ENCODE data around the gene NTM.

Gene NTM

DNA sequence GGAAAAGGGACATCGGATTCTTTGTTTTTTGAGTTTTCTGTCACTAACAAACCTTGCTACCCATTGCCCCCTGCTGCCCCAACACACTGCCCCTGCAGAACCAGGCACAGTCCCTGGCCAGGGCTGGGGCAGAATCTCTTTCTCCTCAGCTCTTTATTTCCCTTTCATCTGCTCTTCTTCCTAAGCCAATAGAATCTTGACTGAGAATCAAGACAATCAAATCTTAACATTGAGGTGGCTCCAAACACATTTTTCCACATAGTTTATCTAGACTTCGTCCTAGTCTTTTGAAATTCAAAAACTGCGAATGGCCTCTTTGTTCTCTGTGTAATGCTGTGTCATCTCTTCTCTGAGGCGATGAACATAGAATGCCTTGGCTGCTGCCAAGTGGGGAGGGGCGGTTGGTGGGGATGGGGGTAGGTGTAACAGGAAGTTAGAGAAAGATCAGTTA, 16.1 kb upstream of the NTM start:
- no peaks in the 10 kb centered on the region for H3K36me3 Mint-ChIP-seq (ENCODE audit: low read depth)
- no peaks in the 10 kb centered on the region for H3K4me1 Mint-ChIP-seq (ENCODE audit: low read depth)
- H3K4me3 Mint-ChIP-seq = no peak overlapping the region

DNA sequence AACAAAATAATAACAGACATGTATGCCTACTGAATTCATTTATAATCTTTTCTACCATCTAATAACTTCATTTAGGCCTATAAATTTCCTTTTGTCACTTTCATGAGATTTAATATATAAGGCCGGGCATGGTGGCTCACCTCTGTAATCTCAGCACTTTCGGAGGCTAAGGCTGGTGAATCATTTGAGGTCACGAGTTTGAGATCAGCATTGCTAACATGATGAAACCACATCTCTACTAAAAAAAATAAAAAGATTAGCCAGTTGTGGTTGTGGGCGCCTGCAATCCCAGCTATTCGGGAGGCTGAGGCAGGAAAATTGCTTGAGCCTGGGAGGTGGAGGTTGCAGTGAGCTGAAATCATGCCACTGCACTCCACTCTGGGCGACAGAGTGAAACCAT, 14.2 kb upstream of the NTM start:
- no peak overlapping the region for H3K4me3 Mint-ChIP-seq
- H3K4me1 Mint-ChIP-seq (ENCODE audit: low read depth) = no peaks in the 10 kb centered on the region
- peaks cover 2% of the 10 kb centered on the region for H3K9me3 Mint-ChIP-seq
- no peak overlapping the region for H3K27ac Mint-ChIP-seq
- no peaks in the 10 kb centered on the region for H3K36me3 Mint-ChIP-seq (ENCODE audit: low read depth)
- H3K27me3 Mint-ChIP-seq = peaks cover under 1% of the 10 kb centered on the region

More for the DNA sequence above, 16.1 kb upstream of the NTM start:
- no peaks in the 10 kb centered on the region for H3K27me3 Mint-ChIP-seq
- H3K27ac Mint-ChIP-seq = no peak overlapping the region
- H3K9me3 Mint-ChIP-seq = peaks cover 4% of the 10 kb centered on the region

DNA sequence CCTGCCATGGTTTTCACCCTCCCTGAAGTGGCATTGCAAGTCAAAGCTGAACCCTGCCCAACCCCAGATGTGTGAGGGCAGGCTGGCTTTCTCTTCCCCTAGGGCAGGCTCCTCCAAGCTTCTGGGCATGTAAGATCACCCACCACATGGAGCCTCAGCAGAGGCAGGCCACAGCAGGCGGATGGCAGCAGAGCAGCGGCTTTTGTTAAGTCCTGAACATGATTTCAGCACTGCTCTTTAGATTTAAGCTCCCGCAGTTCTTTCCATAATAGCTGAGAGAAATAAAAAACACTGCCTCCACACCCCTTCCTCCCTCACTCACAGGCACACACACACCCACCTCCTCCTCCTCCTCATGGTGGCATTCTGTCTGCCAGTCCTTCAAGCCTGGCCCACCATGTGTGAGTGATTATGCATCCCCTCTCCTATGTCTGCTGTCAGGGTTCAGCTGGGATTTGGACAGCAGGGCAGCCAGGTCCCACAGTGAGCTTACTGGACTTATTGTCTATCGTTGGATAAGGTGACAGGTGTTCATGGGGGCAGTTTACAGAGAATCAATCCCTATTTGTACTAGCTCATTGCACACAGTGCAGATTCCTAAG, 5.0 kb upstream of the NTM start:
- H3K4me3 Mint-ChIP-seq = no peak overlapping the region
- H3K4me1 Mint-ChIP-seq (ENCODE audit: low read depth) = no peaks in the 10 kb centered on the region
- H3K27ac Mint-ChIP-seq = no peak overlapping the region
- H3K27me3 Mint-ChIP-seq = peaks cover 12% of the 10 kb centered on the region
- no peaks in the 10 kb centered on the region for H3K9me3 Mint-ChIP-seq
- H3K36me3 Mint-ChIP-seq (ENCODE audit: low read depth) = no peaks in the 10 kb centered on the region

- no peaks in the 10 kb centered on the region for H3K4me1 Mint-ChIP-seq (ENCODE audit: low read depth)
- H3K9me3 Mint-ChIP-seq = no peaks in the 10 kb centered on the region
Observed at GRCh38 chr11:131370901-131371790, 731 bp downstream of the NTM start.

GRCh38 chr11:131371791-131372104, 1.3 kb downstream of the NTM start:
- Mint-ChIP-seq H3K9me3 (no peaks in the 10 kb centered on the region), H3K27ac (no peak overlapping the region), H3K4me3 (no peak overlapping the region), H3K27me3 (peaks cover 9% of the 10 kb centered on the region), H3K4me1 (ENCODE audit: low read depth) (no peaks in the 10 kb centered on the region), H3K36me3 (ENCODE audit: low read depth) (no peaks in the 10 kb centered on the region)

More at GRCh38 chr11:131370901-131371790, 731 bp downstream of the NTM start:
- Mint-ChIP-seq H3K4me3 (no peak overlapping the region), H3K36me3 (ENCODE audit: low read depth) (no peaks in the 10 kb centered on the region), H3K27ac (no peak overlapping the region), H3K27me3 (peaks cover 9% of the 10 kb centered on the region)

DNA sequence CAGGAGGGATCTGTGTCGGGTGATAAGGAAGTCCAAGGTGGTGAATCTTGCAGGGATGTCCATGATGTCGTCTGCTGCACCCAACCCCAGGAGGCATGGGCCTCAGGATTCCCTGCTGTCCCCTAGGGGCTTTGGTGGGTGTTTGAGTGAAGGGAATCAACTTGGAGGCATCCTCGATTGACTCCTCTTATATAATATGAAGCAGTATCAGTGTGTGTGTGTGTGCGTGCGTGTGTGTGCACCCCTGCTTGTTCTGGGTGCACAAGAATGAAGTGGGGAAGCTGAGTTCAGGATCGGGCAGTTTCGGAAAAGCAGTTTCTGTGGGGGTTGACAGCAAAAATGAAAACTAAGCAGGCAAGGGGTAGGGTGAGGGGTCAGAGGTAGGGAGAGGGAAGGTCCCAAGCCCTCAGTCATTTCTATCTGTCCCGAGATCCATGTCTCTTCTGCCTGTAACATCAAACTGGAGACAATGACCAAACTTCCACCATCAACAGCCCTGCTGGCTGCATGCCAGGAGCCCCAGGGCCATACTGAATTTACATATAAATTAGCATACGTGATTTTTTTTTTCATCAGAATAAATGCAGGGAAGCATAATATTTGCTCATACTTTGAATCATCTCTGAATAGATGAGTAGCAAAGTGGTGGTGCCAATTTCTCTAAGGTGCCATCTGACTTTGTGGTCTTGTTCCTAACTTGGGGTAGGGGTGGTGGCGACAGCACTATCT, 2.0 kb downstream of the NTM start:
- Mint-ChIP-seq H3K4me3 (no peak overlapping the region), H3K9me3 (no peaks in the 10 kb centered on the region), H3K4me1 (ENCODE audit: low read depth) (no peaks in the 10 kb centered on the region), H3K27me3 (peaks cover 9% of the 10 kb centered on the region), H3K27ac (no peak overlapping the region), H3K36me3 (ENCODE audit: low read depth) (no peaks in the 10 kb centered on the region)

GRCh38 chr11:131373095-131373725, 2.8 kb downstream of the NTM start:
- Mint-ChIP-seq H3K4me1 (ENCODE audit: low read depth) (no peaks in the 10 kb centered on the region), H3K36me3 (ENCODE audit: low read depth) (no peaks in the 10 kb centered on the region)

DNA sequence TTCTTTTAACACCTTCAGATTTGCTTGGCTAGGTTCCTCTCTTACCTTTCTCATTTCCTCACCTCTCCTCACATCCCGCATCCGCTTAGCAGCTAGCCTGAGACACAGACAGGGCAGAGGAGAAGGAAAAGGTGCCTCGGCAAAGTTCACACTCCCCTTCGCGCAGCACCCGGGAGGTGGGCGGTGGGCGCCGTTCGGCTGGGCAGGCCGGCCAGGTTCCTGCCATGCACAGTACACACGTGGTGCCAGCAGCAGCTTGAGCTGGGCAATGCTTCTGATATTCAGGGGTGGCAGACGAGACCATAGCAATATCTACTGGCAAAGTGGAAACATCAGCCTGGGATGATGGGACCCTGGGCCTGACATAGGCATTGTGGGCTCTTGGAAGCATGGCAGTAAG, 3.3 kb downstream of the NTM start:
- Mint-ChIP-seq H3K4me3 (no peak overlapping the region), H3K9me3 (no peaks in the 10 kb centered on the region), H3K27me3 (peaks cover 9% of the 10 kb centered on the region), H3K27ac (no peak overlapping the region), H3K4me1 (ENCODE audit: low read depth) (no peaks in the 10 kb centered on the region), H3K36me3 (ENCODE audit: low read depth) (no peaks in the 10 kb centered on the region)

More at GRCh38 chr11:131373095-131373725, 2.8 kb downstream of the NTM start:
- H3K4me3 Mint-ChIP-seq = no peak overlapping the region
- peaks cover 9% of the 10 kb centered on the region for H3K27me3 Mint-ChIP-seq
- no peak overlapping the region for H3K27ac Mint-ChIP-seq
- no peaks in the 10 kb centered on the region for H3K9me3 Mint-ChIP-seq

DNA sequence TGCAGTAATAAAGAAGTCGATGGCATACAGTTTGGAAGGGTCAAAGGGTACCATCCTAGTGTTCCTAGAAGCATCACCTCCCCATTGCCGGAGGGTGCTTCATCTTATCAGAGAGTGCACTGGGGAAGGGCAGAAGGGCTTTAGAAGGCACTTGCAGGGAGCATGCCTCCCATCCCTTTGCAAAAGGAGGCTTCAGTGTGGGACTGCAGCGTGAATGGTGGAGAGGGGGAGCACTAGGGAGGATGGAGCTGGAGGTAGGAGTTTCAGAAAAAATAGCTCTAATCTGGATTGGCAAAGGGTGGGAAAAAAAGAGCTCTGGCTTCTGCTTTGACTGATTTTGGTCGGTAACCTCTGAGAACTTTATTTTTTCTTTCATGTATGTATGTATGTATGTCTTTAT, 5.0 kb downstream of the NTM start:
- Mint-ChIP-seq H3K4me1 (ENCODE audit: low read depth) (no peaks in the 10 kb centered on the region), H3K27ac (no peak overlapping the region), H3K36me3 (ENCODE audit: low read depth) (no peaks in the 10 kb centered on the region), H3K4me3 (no peak overlapping the region), H3K9me3 (no peaks in the 10 kb centered on the region), H3K27me3 (peaks cover 4% of the 10 kb centered on the region)

- H3K36me3 Mint-ChIP-seq (ENCODE audit: low read depth) = no peaks in the 10 kb centered on the region
- no peaks in the 10 kb centered on the region for H3K9me3 Mint-ChIP-seq
- H3K27ac Mint-ChIP-seq = no peak overlapping the region
- H3K27me3 Mint-ChIP-seq = peaks cover 4% of the 10 kb centered on the region
- H3K4me1 Mint-ChIP-seq (ENCODE audit: low read depth) = no peaks in the 10 kb centered on the region
- no peak overlapping the region for H3K4me3 Mint-ChIP-seq
Observed at GRCh38 chr11:131375915-131376314, 5.5 kb downstream of the NTM start.

DNA sequence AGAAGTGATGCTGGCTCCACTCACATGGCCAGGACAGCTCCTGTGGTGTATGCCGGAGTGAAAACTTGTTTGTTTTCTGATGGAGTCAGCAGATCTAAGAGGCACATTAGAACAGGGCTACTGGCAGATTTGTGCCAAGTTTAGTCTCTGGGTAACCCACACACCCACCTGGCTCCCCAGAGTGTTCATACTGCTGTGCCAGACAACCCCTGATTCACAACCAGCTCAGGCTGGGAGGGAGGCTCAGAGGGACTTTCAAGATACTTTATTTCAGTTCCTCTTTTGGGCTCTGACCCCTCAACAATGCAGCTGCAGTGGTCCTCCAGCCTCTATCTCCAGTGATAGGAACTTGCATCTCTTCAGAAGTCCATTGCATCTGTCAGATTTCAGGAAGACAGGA, 8.5 kb downstream of the NTM start:
- H3K4me3 Mint-ChIP-seq = no peak overlapping the region
- no peaks in the 10 kb centered on the region for H3K9me3 Mint-ChIP-seq
- H3K4me1 Mint-ChIP-seq (ENCODE audit: low read depth) = no peaks in the 10 kb centered on the region
- no peak overlapping the region for H3K27ac Mint-ChIP-seq
- peaks cover 4% of the 10 kb centered on the region for H3K27me3 Mint-ChIP-seq
- H3K36me3 Mint-ChIP-seq (ENCODE audit: low read depth) = no peaks in the 10 kb centered on the region

- Mint-ChIP-seq H3K4me1 (ENCODE audit: low read depth) (no peaks in the 10 kb centered on the region), H3K27me3 (no peaks in the 10 kb centered on the region), H3K36me3 (ENCODE audit: low read depth) (no peaks in the 10 kb centered on the region), H3K4me3 (no peak overlapping the region), H3K27ac (no peak overlapping the region), H3K9me3 (peaks cover 8% of the 10 kb centered on the region)
Observed at GRCh38 chr11:131385763-131386390, 15.5 kb downstream of the NTM start.

DNA sequence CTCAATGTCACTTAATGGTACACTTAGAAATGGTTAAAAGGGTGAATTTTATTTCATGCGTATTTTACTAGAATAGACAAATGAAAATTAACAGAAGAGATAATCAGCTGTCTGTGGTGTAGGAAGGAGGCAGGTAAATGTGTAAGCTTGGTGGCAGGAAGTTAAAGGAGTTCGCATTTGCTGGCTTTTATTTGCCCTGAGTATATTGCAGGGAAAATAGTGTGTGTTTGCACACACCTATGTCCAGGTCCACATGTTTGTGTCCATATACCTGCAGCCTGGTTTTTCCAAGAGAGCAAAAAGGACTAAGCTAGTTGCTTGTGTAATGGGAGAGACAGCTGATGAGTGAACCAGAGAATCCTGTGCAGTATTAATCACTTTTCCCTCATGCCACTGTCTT, 16.0 kb downstream of the NTM start:
- Mint-ChIP-seq H3K36me3 (ENCODE audit: low read depth) (no peaks in the 10 kb centered on the region), H3K27ac (no peak overlapping the region), H3K4me1 (ENCODE audit: low read depth) (no peaks in the 10 kb centered on the region), H3K4me3 (no peak overlapping the region), H3K9me3 (peaks cover 8% of the 10 kb centered on the region), H3K27me3 (no peaks in the 10 kb centered on the region)

DNA sequence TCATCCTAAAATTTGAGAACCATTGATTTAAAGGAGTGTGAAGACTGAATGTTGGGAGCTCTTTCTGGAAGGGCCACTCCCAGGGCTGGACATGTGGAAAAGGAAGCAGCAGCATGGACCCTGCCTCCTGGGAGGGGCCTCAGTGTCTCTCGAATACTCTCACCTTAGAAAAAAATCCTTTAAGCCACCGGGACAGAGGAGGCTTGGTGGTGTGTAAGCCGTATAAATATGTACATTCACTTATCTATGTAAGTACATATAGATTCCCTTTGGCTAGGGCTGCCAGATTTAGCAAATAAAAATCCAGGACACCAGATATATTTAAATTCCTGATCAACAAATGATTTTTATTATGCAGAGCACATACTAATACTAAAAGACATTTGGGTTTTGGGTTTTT, 17.6 kb downstream of the NTM start:
- Mint-ChIP-seq H3K4me1 (ENCODE audit: low read depth) (no peaks in the 10 kb centered on the region), H3K27me3 (no peaks in the 10 kb centered on the region), H3K27ac (no peak overlapping the region), H3K36me3 (ENCODE audit: low read depth) (no peaks in the 10 kb centered on the region), H3K4me3 (no peak overlapping the region), H3K9me3 (peaks cover 8% of the 10 kb centered on the region)
